Esophagus squamous epithelium (tissue), 4 donors: ENCODE data around the gene UNCX.

Source experiments
- CTCF ChIP-seq, 6 experiments: fragments of 450-650 bp in 4 of 6; fragments of 200-600 bp in 2 of 6; sonication (generic) in 2 of 6; IDR thresholded peaks; one replicate each; pipeline ENCODE4 v1.5.1; 2016 to 2019; ENCODE audit warnings: antibody characterized with exemption in 6 of 6, mild to moderate bottlenecking in 4 of 6, moderate library complexity in 4 of 6
- POLR2A ChIP-seq, 4 donors: fragments of 450-650 bp; IDR thresholded peaks; one replicate each; pipeline ENCODE4 v1.6.1; 2017; ENCODE audit warnings: antibody characterized with exemption in 4 of 4, mild to moderate bottlenecking in 4 of 4, moderate library complexity in 3 of 4

DNA sequence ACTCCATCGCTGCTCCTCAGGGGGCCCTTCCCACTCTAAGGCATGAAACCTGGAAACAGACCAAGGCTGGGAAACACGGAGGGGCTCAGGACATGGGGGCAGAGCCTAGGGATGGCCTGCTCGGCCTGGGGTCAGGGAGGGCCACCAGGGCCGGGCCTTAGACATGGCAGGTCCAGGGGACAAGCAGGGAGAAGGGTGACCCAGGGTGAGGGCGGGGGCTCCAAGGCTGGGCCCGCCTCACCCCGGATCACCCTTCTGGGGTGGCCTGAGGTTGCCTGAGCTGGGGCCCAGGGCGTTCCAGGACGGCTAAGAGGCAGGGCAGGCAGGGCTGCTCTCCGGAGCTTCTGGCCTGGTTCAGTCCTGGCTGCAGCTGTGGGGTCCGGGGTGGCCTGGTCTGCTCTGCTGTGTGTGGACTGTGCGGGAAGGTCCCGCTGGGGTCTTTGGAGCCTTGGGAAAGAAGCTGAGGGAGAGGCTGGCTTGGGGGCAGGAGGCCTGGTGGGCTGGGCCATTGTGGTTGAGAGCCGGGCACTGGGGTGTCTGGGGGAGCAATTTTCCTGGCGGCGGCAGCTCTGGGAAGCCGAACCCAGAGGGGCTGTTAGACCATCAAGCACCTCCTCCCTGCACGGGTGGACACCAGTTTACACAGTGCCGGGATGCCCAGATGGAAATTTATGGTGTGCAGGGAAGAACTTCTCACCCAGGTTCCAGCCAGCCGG lies 52.2 kb downstream of the UNCX start:
- no peak for TF ChIP-seq CTCF (IDR thresholded peaks at IDR 0.05)
- TF ChIP-seq POLR2A (IDR thresholded peaks at IDR 0.05) = no peak
